Measurements from ENCODE around the gene NCR2. TPM values are rescaled to one million over a fixed set of nuclear protein-coding genes. Genes with fewer than 3 reads are reported as not detected.

The NCR2 gene
- total RNA-seq, 1 experiment from 2014 or later, result not detected

- TF ChIP-seq ZNF416 (CRISPR knock-in tag; IDR thresholded peaks at IDR 0.05) (no peak), JUN (CRISPR knock-in tag; IDR thresholded peaks at IDR 0.05) (no peak), ATF1 (CRISPR knock-in tag; IDR thresholded peaks at IDR 0.05) (no peak), RELA (CRISPR knock-in tag; IDR thresholded peaks at IDR 0.05; ENCODE audit: borderline replicate concordance) (no peak), E2F4 (CRISPR knock-in tag; IDR thresholded peaks at IDR 0.05; ENCODE audit: borderline replicate concordance, low read depth) (no peak), GRHL2 (CRISPR knock-in tag; IDR thresholded peaks at IDR 0.05; ENCODE audit: insufficient replicate concordance, severe bottlenecking) (no peak), CDX4 (CRISPR knock-in tag; IDR thresholded peaks at IDR 0.05; ENCODE audit: borderline replicate concordance) (no peak), ETV6 (CRISPR knock-in tag; IDR thresholded peaks at IDR 0.05) (no peak), FOXK1 (CRISPR knock-in tag; IDR thresholded peaks at IDR 0.05) (no peak), CBFB (CRISPR knock-in tag; IDR thresholded peaks at IDR 0.05; ENCODE audit: low read depth) (no peak), PREB (CRISPR knock-in tag; IDR thresholded peaks at IDR 0.05; ENCODE audit: borderline replicate concordance) (no peak), SMAD3 (CRISPR knock-in tag; IDR thresholded peaks at IDR 0.05; ENCODE audit: borderline replicate concordance) (no peak), NFATC4 (CRISPR knock-in tag; IDR thresholded peaks at IDR 0.05) (no peak)
- TF ChIP-seq, protein P1, sequence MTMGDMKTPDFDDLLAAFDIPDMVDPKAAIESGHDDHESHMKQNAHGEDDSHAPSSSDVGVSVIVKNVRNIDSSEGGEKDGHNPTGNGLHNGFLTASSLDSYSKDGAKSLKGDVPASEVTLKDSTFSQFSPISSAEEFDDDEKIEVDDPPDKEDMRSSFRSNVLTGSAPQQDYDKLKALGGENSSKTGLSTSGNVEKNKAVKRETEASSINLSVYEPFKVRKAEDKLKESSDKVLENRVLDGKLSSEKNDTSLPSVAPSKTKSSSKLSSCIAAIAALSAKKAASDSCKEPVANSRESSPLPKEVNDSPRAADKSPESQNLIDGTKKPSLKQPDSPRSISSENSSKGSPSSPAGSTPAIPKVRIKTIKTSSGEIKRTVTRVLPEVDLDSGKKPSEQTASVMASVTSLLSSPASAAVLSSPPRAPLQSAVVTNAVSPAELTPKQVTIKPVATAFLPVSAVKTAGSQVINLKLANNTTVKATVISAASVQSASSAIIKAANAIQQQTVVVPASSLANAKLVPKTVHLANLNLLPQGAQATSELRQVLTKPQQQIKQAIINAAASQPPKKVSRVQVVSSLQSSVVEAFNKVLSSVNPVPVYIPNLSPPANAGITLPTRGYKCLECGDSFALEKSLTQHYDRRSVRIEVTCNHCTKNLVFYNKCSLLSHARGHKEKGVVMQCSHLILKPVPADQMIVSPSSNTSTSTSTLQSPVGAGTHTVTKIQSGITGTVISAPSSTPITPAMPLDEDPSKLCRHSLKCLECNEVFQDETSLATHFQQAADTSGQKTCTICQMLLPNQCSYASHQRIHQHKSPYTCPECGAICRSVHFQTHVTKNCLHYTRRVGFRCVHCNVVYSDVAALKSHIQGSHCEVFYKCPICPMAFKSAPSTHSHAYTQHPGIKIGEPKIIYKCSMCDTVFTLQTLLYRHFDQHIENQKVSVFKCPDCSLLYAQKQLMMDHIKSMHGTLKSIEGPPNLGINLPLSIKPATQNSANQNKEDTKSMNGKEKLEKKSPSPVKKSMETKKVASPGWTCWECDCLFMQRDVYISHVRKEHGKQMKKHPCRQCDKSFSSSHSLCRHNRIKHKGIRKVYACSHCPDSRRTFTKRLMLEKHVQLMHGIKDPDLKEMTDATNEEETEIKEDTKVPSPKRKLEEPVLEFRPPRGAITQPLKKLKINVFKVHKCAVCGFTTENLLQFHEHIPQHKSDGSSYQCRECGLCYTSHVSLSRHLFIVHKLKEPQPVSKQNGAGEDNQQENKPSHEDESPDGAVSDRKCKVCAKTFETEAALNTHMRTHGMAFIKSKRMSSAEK (CRISPR knock-in tag; IDR thresholded peaks at IDR 0.05; ENCODE audit: borderline replicate concordance), result no peak
- TF ChIP-seq, protein P2, sequence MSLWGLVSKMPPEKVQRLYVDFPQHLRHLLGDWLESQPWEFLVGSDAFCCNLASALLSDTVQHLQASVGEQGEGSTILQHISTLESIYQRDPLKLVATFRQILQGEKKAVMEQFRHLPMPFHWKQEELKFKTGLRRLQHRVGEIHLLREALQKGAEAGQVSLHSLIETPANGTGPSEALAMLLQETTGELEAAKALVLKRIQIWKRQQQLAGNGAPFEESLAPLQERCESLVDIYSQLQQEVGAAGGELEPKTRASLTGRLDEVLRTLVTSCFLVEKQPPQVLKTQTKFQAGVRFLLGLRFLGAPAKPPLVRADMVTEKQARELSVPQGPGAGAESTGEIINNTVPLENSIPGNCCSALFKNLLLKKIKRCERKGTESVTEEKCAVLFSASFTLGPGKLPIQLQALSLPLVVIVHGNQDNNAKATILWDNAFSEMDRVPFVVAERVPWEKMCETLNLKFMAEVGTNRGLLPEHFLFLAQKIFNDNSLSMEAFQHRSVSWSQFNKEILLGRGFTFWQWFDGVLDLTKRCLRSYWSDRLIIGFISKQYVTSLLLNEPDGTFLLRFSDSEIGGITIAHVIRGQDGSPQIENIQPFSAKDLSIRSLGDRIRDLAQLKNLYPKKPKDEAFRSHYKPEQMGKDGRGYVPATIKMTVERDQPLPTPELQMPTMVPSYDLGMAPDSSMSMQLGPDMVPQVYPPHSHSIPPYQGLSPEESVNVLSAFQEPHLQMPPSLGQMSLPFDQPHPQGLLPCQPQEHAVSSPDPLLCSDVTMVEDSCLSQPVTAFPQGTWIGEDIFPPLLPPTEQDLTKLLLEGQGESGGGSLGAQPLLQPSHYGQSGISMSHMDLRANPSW (CRISPR knock-in tag; conservative IDR thresholded peaks at IDR 0.05; ENCODE audit: low read depth), result no peak
- TF ChIP-seq, protein P3, sequence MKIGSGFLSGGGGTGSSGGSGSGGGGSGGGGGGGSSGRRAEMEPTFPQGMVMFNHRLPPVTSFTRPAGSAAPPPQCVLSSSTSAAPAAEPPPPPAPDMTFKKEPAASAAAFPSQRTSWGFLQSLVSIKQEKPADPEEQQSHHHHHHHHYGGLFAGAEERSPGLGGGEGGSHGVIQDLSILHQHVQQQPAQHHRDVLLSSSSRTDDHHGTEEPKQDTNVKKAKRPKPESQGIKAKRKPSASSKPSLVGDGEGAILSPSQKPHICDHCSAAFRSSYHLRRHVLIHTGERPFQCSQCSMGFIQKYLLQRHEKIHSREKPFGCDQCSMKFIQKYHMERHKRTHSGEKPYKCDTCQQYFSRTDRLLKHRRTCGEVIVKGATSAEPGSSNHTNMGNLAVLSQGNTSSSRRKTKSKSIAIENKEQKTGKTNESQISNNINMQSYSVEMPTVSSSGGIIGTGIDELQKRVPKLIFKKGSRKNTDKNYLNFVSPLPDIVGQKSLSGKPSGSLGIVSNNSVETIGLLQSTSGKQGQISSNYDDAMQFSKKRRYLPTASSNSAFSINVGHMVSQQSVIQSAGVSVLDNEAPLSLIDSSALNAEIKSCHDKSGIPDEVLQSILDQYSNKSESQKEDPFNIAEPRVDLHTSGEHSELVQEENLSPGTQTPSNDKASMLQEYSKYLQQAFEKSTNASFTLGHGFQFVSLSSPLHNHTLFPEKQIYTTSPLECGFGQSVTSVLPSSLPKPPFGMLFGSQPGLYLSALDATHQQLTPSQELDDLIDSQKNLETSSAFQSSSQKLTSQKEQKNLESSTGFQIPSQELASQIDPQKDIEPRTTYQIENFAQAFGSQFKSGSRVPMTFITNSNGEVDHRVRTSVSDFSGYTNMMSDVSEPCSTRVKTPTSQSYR (CRISPR knock-in tag; IDR thresholded peaks at IDR 0.05), result no peak
- TF ChIP-seq, protein P4, sequence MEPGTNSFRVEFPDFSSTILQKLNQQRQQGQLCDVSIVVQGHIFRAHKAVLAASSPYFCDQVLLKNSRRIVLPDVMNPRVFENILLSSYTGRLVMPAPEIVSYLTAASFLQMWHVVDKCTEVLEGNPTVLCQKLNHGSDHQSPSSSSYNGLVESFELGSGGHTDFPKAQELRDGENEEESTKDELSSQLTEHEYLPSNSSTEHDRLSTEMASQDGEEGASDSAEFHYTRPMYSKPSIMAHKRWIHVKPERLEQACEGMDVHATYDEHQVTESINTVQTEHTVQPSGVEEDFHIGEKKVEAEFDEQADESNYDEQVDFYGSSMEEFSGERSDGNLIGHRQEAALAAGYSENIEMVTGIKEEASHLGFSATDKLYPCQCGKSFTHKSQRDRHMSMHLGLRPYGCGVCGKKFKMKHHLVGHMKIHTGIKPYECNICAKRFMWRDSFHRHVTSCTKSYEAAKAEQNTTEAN (CRISPR knock-in tag; IDR thresholded peaks at IDR 0.05), result no peak
- TF ChIP-seq, protein P5, sequence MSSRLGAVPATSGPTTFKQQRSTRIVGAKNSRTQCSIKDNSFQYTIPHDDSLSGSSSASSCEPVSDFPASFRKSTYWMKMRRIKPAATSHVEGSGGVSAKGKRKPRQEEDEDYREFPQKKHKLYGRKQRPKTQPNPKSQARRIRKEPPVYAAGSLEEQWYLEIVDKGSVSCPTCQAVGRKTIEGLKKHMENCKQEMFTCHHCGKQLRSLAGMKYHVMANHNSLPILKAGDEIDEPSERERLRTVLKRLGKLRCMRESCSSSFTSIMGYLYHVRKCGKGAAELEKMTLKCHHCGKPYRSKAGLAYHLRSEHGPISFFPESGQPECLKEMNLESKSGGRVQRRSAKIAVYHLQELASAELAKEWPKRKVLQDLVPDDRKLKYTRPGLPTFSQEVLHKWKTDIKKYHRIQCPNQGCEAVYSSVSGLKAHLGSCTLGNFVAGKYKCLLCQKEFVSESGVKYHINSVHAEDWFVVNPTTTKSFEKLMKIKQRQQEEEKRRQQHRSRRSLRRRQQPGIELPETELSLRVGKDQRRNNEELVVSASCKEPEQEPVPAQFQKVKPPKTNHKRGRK (CRISPR knock-in tag; IDR thresholded peaks at IDR 0.05; ENCODE audit: borderline replicate concordance), result no peak
- peaks cover 9% of the 10 kb centered on the region for H3K4me1 Mint-ChIP-seq
- POLR2A ChIA-PET, result no interaction called here
- ATAC-seq, result no peak
- peaks cover 19% of the 10 kb centered on the region for H3K9me3 Mint-ChIP-seq
- H3K27ac Mint-ChIP-seq, result no peak overlapping the region
- DNase-seq (ENCODE audit: low spot score), result no peak
- H3K27me3 Mint-ChIP-seq (ENCODE audit: low read depth), result peaks cover 85% of the 10 kb centered on the region
- CTCF ChIA-PET, result interaction anchor here (2.9 kb wide), 1 partner anchor 25 kb away, joined by 10 read pairs; no protein-coding TSS in a partner anchor
- no peak overlapping the region for H3K4me3 Mint-ChIP-seq
- peaks cover 7% of the 10 kb centered on the region for H3K36me3 Mint-ChIP-seq
Observed at GRCh38 chr6:41396335-41396734, 60.9 kb downstream of the NCR2 start.

All from WTC11 (cell line).